Ureter (tissue), 1 donor: ENCODE measurements around the gene FAHD2B. TPM values are rescaled to one million over a fixed set of nuclear protein-coding genes. Genes with fewer than 3 reads are reported as not detected.
"Not testable (repeated sequence)": the region's sequence is repeated elsewhere in the genome, so short reads cannot be mapped to it uniquely, and the experiment has no call there.

Source experiments
- DNase-seq: peaks from one replicate; pipeline ENCODE4 v3.0.0-alpha.2; 2020; ENCODE audit warnings: low spot score
- total RNA-seq: library from RNA; stranded (reverse); gene quantifications from one replicate; pipeline ENCODE4 v1.2.4, GENCODE V29; 2023
- donor health status: DM: yes; HTN: yes; CAD: no.

Gene FAHD2B, protein sequence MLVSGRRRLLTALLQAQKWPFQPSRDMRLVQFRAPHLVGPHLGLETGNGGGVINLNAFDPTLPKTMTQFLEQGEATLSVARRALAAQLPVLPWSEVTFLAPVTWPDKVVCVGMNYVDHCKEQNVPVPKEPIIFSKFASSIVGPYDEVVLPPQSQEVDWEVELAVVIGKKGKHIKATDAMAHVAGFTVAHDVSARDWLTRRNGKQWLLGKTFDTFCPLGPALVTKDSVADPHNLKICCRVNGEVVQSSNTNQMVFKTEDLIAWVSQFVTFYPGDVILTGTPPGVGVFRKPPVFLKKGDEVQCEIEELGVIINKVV
- total RNA-seq, result 18.6 TPM

DNA sequence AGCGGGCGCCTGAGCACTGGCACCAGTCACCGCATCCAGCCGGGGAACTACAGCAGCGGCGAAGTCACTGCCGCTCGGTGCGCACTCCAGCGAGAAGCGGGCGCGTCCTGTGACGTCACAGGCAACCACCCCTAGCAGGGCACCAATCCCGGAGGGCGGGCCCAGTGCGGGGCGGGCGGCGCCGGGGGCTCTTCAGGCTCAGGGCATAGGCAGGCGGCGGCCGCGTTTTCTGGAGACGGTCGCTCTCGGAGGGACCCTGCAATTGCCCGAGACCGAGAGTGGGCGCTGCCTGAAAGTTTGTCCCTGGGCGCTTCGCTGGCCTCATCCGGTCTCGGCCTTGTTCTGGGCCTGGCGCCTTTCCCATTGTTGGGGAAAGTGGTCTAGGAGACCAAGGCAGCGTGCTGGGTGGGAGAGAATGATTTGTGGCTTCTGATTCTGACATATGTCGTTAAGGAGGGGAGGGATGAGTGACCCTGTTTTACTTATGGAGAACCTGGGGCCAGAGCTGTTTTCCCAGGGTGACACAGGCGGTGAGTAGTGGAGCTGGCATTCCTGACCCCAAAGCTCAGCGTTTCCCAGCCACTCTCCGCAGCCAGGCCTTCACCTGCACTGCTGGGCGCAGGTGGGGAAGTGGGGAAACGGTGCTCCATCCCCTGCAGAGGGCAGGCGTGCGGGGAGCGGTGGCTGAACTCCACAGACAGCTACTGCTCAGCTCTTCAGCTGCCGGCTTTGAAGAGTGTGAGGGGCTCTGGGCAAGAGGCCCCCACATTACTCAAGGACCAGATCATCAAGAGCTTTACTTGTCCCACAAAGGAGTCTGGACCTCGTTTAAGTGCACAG lies at the start of gene FAHD2B:
Gene FAHD2B (minus strand): TSS at position 111 of the 840 bp plus-strand sequence. CDS start 3,176 bp downstream, outside the sequence.
- peak; percentile 84 for DNase-seq

DNA sequence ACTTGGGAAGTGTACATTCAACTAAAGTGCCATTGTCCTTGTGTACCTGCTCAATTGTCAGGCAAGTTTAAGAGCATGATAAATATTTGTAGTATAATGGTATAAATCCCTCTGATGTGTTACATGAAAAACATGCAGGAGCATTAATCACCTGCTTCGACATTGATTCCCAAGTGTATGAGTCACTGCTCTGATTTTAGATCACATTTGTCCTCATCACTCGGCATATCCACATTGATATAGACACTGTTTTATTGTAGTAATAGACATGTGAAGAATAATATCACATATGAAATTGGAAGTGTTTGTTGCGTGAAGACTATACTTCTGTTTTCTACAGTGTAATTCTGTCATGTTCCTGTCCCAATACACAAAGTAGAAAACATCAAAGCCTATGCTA lies 49.3 kb upstream of the FAHD2B start:
- not testable (repeated sequence) for DNase-seq

- not testable (repeated sequence) for DNase-seq
These were observed 34.4 kb upstream of the FAHD2B start for GRCh38 chr2:97129090-97129489.

DNA sequence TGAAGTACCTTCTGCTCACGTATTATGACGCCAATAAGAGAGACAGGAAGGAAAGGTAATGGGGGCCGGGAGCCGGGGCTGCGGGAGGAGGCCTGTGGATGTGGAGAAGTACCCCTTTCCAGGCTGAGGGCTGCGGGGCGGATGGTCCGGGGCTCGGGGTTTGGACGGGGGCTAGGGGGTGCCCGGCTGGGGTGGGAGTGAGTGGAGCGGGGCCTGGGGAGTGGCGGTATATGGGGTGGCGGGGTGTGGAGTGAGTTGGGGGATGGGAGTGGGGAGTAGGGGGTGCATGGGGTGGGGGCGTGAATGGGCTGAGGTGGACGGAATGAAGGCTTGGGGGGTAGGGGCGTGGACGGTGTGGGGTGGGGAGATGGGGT lies 19.2 kb upstream of the FAHD2B start:
- DNase-seq, result not testable (repeated sequence)

DNA sequence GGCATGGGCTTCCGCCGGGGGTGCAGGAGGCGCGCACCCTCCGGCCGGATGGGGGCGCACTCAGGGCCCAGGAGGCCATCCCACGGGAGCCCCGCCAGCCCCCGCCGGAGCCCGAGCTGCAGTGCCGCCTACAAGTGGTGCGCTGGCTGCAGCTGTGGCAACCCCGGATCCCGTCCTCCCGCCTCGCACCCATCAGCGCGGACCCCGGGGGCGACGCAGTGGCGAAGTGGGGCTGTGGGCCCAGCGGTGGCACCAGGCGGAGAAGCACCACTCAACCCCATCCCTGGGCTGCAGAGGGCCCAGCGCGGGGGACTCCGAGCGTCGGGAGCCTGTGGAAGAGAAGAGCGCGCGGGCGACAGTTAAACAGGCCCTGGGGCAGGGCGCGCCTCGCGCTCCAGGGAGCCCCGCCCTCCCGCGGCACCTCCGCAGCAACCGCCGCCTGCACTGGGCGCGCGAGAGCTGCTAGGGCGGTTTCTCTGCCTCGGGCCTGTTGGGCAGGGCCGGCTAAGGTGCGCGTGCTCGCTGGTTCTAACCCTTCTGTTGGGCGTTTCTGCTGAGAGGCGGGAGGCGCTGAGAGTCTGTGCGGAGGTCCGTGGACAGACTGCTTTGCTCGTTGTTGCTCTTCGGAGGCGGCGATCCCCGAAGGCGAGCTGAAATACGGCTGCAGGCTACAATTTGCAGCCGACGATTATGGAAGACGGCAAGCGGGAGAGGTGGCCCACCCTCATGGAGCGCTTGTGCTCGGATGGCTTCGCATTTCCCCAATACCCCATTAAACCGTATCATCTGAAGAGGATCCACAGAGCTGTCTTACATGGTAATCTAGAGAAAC lies 18.6 kb upstream of the FAHD2B start, which contains the start of gene ANKRD36:
Gene ANKRD36 (plus strand): TSS at position 104 of the 832 bp plus-strand sequence. CDS start 587 bp downstream, at position 691.
- DNase-seq, result peak; percentile 80

DNA sequence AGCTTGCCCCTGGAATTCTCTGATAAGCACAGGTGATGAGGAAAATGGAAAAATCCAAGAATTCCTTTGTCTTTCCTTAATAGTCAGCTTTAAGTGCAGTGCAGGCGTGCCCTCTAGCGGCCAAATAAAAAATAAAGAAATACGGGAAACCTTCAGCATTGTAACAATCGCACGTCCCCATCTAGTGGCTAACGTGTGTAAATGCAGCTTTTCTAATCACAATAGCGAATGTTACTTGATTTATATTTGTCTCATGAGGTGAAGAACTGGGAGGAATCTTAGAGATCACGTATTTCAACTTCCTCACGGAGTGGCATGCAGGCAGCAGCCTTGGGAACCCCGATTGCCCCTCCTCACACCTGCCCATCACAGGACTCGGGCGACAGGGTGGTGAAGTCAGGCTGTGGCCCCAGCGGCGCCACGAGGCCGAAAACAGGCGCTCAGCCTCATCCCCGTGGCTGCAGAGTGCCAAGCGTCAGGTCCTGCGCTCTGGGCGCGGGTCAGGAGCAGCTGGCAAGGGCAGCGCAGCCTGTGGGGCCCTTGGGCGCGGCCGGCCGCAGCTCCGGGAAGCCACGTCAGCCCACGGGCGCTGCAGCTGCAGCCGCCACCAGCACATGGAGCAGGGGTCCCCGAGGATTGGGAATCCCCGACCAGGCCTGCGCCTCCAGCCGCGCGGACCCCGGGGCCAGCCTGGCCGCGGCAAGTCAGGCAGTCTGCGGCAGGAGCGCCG lies 17.8 kb upstream of the FAHD2B start:
- peak; percentile 74 for DNase-seq

- DNase-seq, result not testable (repeated sequence)
These were observed 16.6 kb upstream of the FAHD2B start for GRCh38 chr2:97111246-97111645.

GRCh38 chr2:97106878-97107277 lies 12.2 kb upstream of the FAHD2B start:
- DNase-seq, result not testable (repeated sequence)

GRCh38 chr2:97098786-97099372 lies 4.2 kb upstream of the FAHD2B start:
- DNase-seq, result not testable (repeated sequence)

- no peak for DNase-seq
These were observed 979 bp upstream of the FAHD2B start for GRCh38 chr2:97095661-97096060.

DNA sequence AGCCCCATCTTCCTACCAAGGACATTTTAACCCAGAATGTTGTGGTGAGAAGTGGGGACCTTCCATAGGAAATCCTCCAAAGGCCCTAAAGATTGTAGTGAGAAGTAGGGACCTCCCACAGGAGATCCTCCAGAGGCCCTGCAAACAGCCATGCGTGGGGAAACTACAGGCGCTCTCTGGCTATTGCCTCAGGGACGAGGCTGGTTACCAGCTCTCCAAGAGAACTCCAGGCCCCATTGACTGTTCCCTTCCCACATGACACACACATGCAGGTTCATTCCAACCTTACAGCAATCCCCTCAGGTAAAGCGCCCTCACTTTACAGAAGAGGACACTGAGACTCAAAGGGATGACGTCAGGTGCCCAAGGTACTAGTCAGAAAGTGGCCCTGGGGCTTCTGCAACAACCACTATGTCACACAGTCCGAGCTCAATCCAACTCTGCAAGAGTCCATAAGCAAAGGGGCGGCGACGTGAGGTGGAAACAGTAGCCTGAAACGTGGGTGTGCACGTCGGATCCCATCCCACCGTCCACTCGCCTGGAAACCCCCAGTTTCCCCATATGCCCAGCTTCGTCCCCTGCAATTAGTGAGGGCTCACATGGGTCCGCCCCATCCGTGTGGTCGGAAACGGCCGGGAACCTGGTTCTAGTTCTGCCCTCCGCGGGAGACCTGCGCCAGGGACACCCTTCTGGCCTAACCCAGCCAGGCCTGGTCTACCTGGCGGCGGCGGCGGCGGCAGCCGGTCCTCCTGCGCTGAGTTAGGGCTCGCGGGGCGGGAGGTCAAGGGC lies 505 bp downstream of the FAHD2B start:
- DNase-seq, result not testable (repeated sequence)

DNA sequence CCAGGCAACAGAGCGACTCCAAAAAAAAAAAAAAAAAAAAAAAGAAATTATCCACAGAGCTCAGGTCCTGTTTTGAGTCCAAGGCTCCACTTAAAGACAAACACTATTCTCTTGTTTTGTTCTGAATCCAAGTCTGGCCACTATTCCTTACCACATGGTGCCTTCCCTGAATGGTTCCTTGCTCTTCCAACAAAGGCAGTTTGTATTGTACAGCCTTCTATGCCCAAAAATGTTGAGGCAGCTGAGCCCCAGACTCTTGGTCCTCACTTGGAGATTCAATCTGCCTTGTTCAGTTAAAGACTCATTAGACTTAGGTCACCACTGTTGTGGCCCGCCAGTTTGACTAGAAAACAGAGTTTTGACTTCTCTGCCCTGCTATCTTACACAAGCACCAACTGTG lies 1.7 kb downstream of the FAHD2B start:
- not testable (repeated sequence) for DNase-seq

GRCh38 chr2:97088706-97089105 lies 6.0 kb downstream of the FAHD2B start:
- not testable (repeated sequence) for DNase-seq

DNA sequence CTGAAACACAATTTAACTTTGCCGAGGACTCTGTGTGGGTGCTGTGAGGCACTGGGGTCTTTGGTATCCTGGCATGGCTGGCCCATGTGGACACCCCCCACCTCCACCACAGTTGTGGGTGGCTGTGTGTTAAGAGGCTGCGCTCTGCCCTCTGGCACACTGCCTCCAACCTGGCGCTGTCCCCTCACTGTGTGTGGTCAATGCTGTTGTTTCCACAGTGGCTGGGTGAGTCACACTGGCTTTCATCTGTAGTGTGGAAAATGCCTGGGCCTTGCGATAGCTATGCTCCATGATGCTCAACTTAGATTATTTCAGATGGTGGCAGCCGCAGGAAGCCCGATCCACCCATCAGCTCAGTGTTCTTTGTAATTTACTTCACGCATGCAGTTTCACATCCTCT lies 9.6 kb downstream of the FAHD2B start:
- not testable (repeated sequence) for DNase-seq

DNA sequence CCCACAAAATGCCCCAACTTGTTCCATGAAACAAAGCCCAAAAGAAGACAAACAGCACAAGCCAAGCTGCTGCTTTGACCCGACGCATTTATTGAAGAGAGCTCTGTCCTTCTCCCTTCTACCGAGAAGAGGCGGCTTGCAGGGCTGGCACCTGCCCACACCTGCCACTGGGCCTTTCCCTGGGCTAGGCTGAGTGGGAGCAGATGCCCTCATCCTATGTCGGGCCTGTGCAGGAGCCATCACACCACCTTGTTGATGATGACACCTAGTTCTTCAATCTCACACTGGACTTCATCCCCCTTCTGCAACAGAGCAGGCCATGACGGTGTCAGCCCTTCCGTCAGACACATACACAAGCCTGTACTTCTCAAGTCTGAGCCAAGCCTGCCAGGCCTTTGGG lies 11.2 kb downstream of the FAHD2B start:
- DNase-seq, result not testable (repeated sequence)

DNA sequence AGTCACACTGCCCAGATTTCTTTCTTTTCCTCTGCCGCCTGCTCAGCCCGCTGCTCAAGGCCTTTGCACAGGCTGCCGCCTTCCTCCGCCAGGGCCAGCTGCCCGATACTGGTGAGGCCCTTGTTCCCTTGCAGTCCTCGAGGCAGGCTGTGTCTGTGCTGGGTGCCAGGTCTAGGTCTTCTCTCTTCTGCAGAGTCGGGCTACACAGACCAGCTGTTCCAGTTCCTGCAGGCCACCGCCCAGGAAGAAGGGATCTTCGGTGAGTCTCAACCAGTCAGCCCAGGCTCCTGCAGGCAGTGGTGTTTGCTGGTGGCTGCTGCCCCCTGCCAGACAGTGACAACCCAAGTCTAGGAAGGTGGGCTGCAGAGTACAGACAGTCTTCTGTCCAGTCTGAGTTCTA lies 12.5 kb downstream of the FAHD2B start:
- not testable (repeated sequence) for DNase-seq

DNA sequence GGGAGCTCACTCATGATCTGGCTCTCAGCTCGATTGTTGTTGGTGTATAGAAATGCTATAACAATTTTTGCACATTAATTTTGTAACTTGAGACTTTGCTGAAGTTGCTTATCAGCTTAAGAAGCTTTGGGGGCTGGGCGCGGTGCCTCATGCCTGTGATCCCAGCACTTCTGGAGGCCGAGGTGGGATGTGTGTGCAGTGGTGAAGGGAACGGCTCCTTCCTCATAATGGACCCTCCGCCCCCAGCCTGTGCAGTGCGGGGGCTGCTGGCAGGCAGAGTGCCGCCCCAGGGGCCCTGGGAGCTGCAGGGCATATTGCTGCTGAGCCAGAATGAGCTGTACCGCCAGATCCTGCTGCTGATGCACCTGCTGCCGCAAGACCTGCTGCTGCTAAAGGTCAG lies 13.8 kb downstream of the FAHD2B start:
- not testable (repeated sequence) for DNase-seq

DNA sequence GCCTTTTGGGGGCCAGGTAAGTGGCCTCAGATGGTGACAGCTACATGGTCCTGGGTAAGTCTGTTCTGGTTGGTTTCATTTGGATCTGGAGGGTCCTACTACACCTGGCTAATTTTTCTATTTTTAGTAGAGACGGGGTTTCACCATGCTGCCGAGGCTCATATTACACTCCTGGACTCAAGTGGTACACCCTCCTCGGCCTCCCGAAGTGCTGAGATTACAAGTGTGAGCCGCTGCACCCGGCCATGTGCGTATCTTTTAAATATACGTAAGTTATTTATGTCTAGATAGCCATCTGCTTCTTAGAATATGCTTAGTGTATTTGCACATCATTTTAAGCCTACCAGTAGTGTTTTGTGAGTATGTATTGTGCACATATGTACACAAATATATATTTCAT lies 17.5 kb downstream of the FAHD2B start:
- not testable (repeated sequence) for DNase-seq

- not testable (repeated sequence) for DNase-seq
These were observed 23.8 kb downstream of the FAHD2B start for GRCh38 chr2:97070915-97071314.

DNA sequence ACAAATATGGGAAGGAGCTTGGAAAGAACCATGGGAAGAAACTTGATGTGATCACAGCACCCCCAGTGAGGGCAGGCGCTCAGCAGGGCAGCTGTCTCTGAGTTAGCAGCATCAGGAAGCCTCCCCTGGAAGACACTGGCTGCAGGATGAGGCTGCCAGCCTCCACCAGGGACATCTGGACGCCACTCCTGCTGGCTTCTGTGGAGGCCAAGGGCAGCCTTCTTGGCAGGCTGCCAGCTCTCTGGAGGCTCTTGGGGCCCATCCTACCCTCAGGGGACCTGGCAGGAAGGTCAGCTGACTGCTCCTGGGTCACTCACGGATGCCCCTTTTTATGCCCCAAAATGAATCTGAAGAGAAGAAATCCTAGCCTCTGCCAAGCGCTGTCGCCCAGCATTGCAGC lies 26.0 kb downstream of the FAHD2B start:
- not testable (repeated sequence) for DNase-seq
